HG03060 (cell line): Measurements from ENCODE around the gene DHRS7.

Experiments used
- ATAC-seq: cut with Tn5 transposase; IDR thresholded peaks from one replicate; pipeline ENCODE4 v1.9.1; 2021; ENCODE audit warnings: low read depth, moderate number of reproducible peaks; ENCODE audit not compliant: unreplicated experiment

DHRS7 gene

GRCh38 chr14:60188115-60188514 lies 22.9 kb upstream of the DHRS7 start:
- ATAC-seq = no peak

GRCh38 chr14:60184905-60185555 lies 19.8 kb upstream of the DHRS7 start:
- ATAC-seq = no peak

- no peak for ATAC-seq
Observed at GRCh38 chr14:60184146-60184904, 19.1 kb upstream of the DHRS7 start.

GRCh38 chr14:60183741-60184140 lies 18.5 kb upstream of the DHRS7 start:
- ATAC-seq = no peak

GRCh38 chr14:60183138-60183537 lies 17.9 kb upstream of the DHRS7 start:
- ATAC-seq = no peak

- no peak for ATAC-seq
Observed at GRCh38 chr14:60179431-60179869, 14.3 kb upstream of the DHRS7 start.

GRCh38 chr14:60178820-60179219 lies 13.6 kb upstream of the DHRS7 start:
- ATAC-seq = no peak

- ATAC-seq = no peak
Observed at GRCh38 chr14:60178164-60178563, 13.0 kb upstream of the DHRS7 start.

- no peak for ATAC-seq
Observed at GRCh38 chr14:60175255-60175902, 10.2 kb upstream of the DHRS7 start.

- ATAC-seq = no peak
Observed at GRCh38 chr14:60174352-60175254, 9.4 kb upstream of the DHRS7 start.

- ATAC-seq = no peak
Observed at GRCh38 chr14:60171690-60172089, 6.5 kb upstream of the DHRS7 start.

- ATAC-seq = no peak
Observed at GRCh38 chr14:60170948-60171347, 5.8 kb upstream of the DHRS7 start.

- ATAC-seq = no peak
Observed at GRCh38 chr14:60169722-60170121, 4.5 kb upstream of the DHRS7 start.

- ATAC-seq = no peak
Observed at GRCh38 chr14:60166142-60166541, 944 bp upstream of the DHRS7 start.

- ATAC-seq = no peak
Observed at GRCh38 chr14:60165547-60165876, 314 bp upstream of the DHRS7 start.

GRCh38 chr14:60164404-60164711 lies 840 bp downstream of the DHRS7 start:
- peak; percentile 5 for ATAC-seq

GRCh38 chr14:60163693-60164092 lies 1.5 kb downstream of the DHRS7 start:
- no peak for ATAC-seq

GRCh38 chr14:60161196-60162107 lies 3.7 kb downstream of the DHRS7 start:
- ATAC-seq = no peak

GRCh38 chr14:60160422-60160821 lies 4.8 kb downstream of the DHRS7 start:
- ATAC-seq = no peak

- ATAC-seq = no peak
Observed at GRCh38 chr14:60154671-60155070, 10.5 kb downstream of the DHRS7 start.
